Endothelial cell of umbilical vein (primary cell): Measurements from ENCODE around the gene MTAP. TPM values are rescaled to one million over a fixed set of nuclear protein-coding genes. Genes with fewer than 3 reads are reported as not detected.

Experiments
- BruUV-seq: library from RNA; stranded (reverse); fragments of 400-500 nt; replicated peaks from 2 replicates; lab custom pipeline; 2021; lab: Mats Ljungman, UMichigan
- CTCF ChIA-PET: fragments of 300-600, 350-600 bp; sonication (Branson Sonifier 250); formaldehyde crosslinking; loops from one replicate; lab custom pipeline; 2021; ENCODE audit warnings: antibody characterized with exemption, inconsistent platforms; lab: Charles Lee
- POLR2A ChIA-PET: fragments of 300-600, 350-600 bp; sonication (Branson Sonifier 250); formaldehyde crosslinking; loops from one replicate; lab custom pipeline; 2021; ENCODE audit warnings: antibody characterized with exemption, inconsistent platforms; lab: Charles Lee
- DNase-seq: peaks from one replicate; pipeline ENCODE4 v3.0.0-alpha.2; 2011; ENCODE audit warnings: low read depth, low spot score
- FAIRE-seq: peaks from 2 replicates; lab custom pipeline; 2011; peaks lifted over from hg19 to GRCh38; lab: Jason Lieb, UNC
- H2AFZ ChIP-seq: 2 replicates; pipeline ENCODE4 v1.6.0; 2012; ENCODE audit warnings: low read depth, low read length, control low read depth, inconsistent platforms
- H3K27ac ChIP-seq: 2 replicates; pipeline ENCODE4 v1.5.1; 2011; ENCODE audit warnings: low read depth, mild to moderate bottlenecking, control low read depth, low read length, moderate library complexity; ENCODE audit not compliant: insufficient read depth
- H3K27me3 ChIP-seq, 2 experiments: 2 replicates each; pipeline versions ENCODE4 v1.6.0 to v1.6.1; 2011; ENCODE audit warnings: low read length in 2 of 2, mixed read lengths in 1 of 2; ENCODE audit not compliant: control insufficient read depth in 2 of 2, insufficient read depth in 2 of 2
- H3K36me3 ChIP-seq, 2 experiments: 2 replicates in 1 of 2; 3 replicates in 1 of 2; pipeline ENCODE4 v1.5.1; 2011; ENCODE audit warnings: low read length in 2 of 2, mild to moderate bottlenecking in 1 of 2, moderate library complexity in 1 of 2; ENCODE audit not compliant: control insufficient read depth in 2 of 2, insufficient read depth in 2 of 2; ENCODE audit errors: extremely low read depth in 1 of 2
- H3K4me1 ChIP-seq: 3 replicates; pipeline ENCODE4 v1.5.1; 2011; ENCODE audit warnings: mild to moderate bottlenecking, low read length; ENCODE audit not compliant: control insufficient read depth, insufficient read depth; ENCODE audit errors: extremely low read depth
- H3K4me2 ChIP-seq: 2 replicates; pipeline ENCODE4 v1.6.1; 2011; ENCODE audit warnings: low read length, control low read depth, mixed read lengths; ENCODE audit not compliant: insufficient read depth
- H3K4me3 ChIP-seq, 3 experiments: fragments of 200-600 bp in 1 of 3; sonication (generic), shearing (Covaris generic) in 1 of 3; replicated peaks in 1 of 3; 2 replicates each; pipeline ENCODE4 v1.5.1; 2011 to 2016; ENCODE audit warnings: control low read depth in 3 of 3, low read length in 3 of 3, mild to moderate bottlenecking in 2 of 3, inconsistent platforms in 1 of 3, low read depth in 1 of 3, moderate library complexity in 1 of 3; ENCODE audit not compliant: insufficient read depth in 1 of 3
- H3K79me2 ChIP-seq: 2 replicates; pipeline ENCODE4 v1.6.0; 2012; ENCODE audit warnings: low read length, inconsistent platforms; ENCODE audit not compliant: control insufficient read depth, insufficient read depth
- H3K9ac ChIP-seq: replicated peaks from 2 replicates; pipeline ENCODE3; 2011; ENCODE audit warnings: low read length, control low read depth; ENCODE audit not compliant: insufficient read depth; ENCODE audit errors: extremely low read depth
- H3K9me1 ChIP-seq: replicated peaks from 3 replicates; pipeline ENCODE4 v1.6.0; 2011; ENCODE audit warnings: mild to moderate bottlenecking, low read length; ENCODE audit not compliant: control insufficient read depth, insufficient read depth; ENCODE audit errors: extremely low read depth
- H3K9me3 ChIP-seq: replicated peaks from 2 replicates; pipeline ENCODE4 v1.5.1; 2012; ENCODE audit warnings: low read length, inconsistent platforms; ENCODE audit not compliant: control insufficient read depth, insufficient read depth
- H4K20me1 ChIP-seq: replicated peaks from 2 replicates; pipeline ENCODE3; 2011; ENCODE audit warnings: mild to moderate bottlenecking, low read length; ENCODE audit not compliant: control insufficient read depth, insufficient read depth; ENCODE audit errors: extremely low read depth
- EZH2 ChIP-seq: IDR thresholded peaks from 2 replicates; pipeline ENCODE4 v1.6.1; 2012; ENCODE audit warnings: borderline replicate concordance, low read depth, mild to moderate bottlenecking, moderate library complexity, low read length, inconsistent platforms; ENCODE audit not compliant: severe bottlenecking
- FOS ChIP-seq: IDR thresholded peaks from 2 replicates; pipeline ENCODE4 v1.6.1; 2011; ENCODE audit warnings: mild to moderate bottlenecking, low read length, moderate library complexity, borderline replicate concordance; ENCODE audit not compliant: insufficient read depth
- GATA2 ChIP-seq: IDR thresholded peaks from 2 replicates; pipeline ENCODE4 v1.7.0; 2011; ENCODE audit warnings: low read depth, mild to moderate bottlenecking, moderate library complexity, mixed read lengths, low read length; ENCODE audit not compliant: insufficient read length, insufficient read depth
- JUN ChIP-seq: IDR thresholded peaks from 2 replicates; pipeline ENCODE4 v1.6.1; 2011; ENCODE audit warnings: borderline replicate concordance, low read depth; ENCODE audit not compliant: insufficient read length, insufficient read depth
- MYC ChIP-seq: IDR thresholded peaks from one replicate; pipeline ENCODE4 v1.6.1; 2011; ENCODE audit warnings: mild to moderate bottlenecking, low read depth, low read length
- POLR2A ChIP-seq: IDR thresholded peaks from 2 replicates; pipeline ENCODE4 v1.6.1; 2012; ENCODE audit warnings: low read depth, mild to moderate bottlenecking, control low read depth, low read length
- dilution Hi-C: fragments of 300-500 bp; cut with MboI; formaldehyde crosslinking; loops from one replicate; pipeline ENCODE4 v1.15.0; 2019; ENCODE audit warnings: low sequenced_read_pairs; ENCODE audit not compliant: extremely low pct_ligation_motif_present
- intact Hi-C: fragments of 100-400 bp; cut with micrococcal nuclease; formaldehyde crosslinking; loops from one replicate; pipeline ENCODE4 v1.10.0; 2022
- polyA plus RNA-seq, 4 experiments: library from polyadenylated mRNA; depleted of rRNA in 3 of 4; stranded (reverse) in 3 of 4; unstranded in 1 of 4; fragments of >200 nt; gene quantifications; 2 replicates each; pipeline versions ENCODE4 v1.2.1 to v1.2.3, GENCODE V29; 2011 to 2012; ENCODE audit warnings: missing spikeins in 1 of 4
- total RNA-seq: library from RNA; stranded (reverse); gene quantifications from 2 replicates; pipeline ENCODE4 v1.2.3, GENCODE V29; 2021
- TF ChIP-seq, protein P1 (sequence below): IDR thresholded peaks from 2 replicates; pipeline ENCODE4 v1.6.1; 2011; ENCODE audit not compliant: insufficient read depth, insufficient read length
- TF ChIP-seq, protein P2 (sequence below), 2 donors: IDR thresholded peaks; 1 replicate in 1 of 2; 2 replicates in 1 of 2; pipeline ENCODE4 v1.5.1; 2011; ENCODE audit warnings: low read length in 2 of 2, mild to moderate bottlenecking in 2 of 2, moderate library complexity in 2 of 2, control low read depth in 1 of 2, inconsistent platforms in 1 of 2, low read depth in 1 of 2; ENCODE audit not compliant: insufficient read depth in 1 of 2; ENCODE audit errors: extremely low read depth in 1 of 2

Gene MTAP
- total and polyA plus RNA-seq, 2 donors (not counting 3 experiments of a cell fraction or from before 2014, with no cell fraction given) = 11.3 to 55.1 TPM

DNA sequence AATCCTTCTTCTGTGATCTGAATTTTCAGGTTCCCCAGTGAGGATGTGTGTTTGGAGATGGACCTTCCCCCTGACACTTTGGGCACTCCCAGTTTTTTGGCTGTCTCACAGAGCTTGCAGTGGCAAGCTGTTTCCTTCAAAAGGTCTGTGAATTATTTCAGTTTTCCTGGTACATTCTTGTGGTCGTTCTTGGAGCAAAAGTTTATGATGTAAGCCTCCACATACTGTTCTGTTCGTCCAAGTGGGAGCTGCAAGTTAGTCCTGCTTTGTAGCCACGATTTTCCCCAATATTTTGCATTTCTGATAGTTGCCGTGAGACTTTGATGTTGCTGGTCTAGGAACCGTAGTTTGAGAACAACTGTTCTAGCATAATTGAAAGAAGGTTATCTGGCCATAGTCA lies 88.3 kb downstream of the MTAP start:
- no peaks in the 10 kb centered on the region for H3K4me1 ChIP-seq
- no peak overlapping the region for H2AFZ ChIP-seq
- no peaks in the 10 kb centered on the region for H3K27me3 ChIP-seq
- H3K9me3 ChIP-seq = no peaks in the 10 kb centered on the region
- intact Hi-C loops = loop anchor here (5.0 kb wide), 1 partner anchor 1157 kb away; no protein-coding TSS in a partner anchor
- H3K27ac ChIP-seq = no peak overlapping the region
- TF ChIP-seq, protein P1, sequence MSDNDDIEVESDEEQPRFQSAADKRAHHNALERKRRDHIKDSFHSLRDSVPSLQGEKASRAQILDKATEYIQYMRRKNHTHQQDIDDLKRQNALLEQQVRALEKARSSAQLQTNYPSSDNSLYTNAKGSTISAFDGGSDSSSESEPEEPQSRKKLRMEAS = no peak
- TF ChIP-seq GATA2 (no peak), MYC (no peak), JUN (no peak), POLR2A (no peak), EZH2 (no peak), FOS (no peak)
- TF ChIP-seq, protein P2, sequence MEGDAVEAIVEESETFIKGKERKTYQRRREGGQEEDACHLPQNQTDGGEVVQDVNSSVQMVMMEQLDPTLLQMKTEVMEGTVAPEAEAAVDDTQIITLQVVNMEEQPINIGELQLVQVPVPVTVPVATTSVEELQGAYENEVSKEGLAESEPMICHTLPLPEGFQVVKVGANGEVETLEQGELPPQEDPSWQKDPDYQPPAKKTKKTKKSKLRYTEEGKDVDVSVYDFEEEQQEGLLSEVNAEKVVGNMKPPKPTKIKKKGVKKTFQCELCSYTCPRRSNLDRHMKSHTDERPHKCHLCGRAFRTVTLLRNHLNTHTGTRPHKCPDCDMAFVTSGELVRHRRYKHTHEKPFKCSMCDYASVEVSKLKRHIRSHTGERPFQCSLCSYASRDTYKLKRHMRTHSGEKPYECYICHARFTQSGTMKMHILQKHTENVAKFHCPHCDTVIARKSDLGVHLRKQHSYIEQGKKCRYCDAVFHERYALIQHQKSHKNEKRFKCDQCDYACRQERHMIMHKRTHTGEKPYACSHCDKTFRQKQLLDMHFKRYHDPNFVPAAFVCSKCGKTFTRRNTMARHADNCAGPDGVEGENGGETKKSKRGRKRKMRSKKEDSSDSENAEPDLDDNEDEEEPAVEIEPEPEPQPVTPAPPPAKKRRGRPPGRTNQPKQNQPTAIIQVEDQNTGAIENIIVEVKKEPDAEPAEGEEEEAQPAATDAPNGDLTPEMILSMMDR (IDR thresholded peaks at IDR 0.05; ENCODE audit: extremely low read depth in 1 of 2, insufficient read depth in 1 of 2, low read depth in 1 of 2, low read length in 2 of 2) = no peak
- FAIRE-seq (no peak), DNase-seq (no peak)
- H3K9me1 ChIP-seq = no peaks in the 10 kb centered on the region
- dilution Hi-C loops = no loop called here
- ChIA-PET POLR2A (no interaction called here), CTCF (interaction anchor here (1.2 kb wide), 1 partner anchor 75 kb away, joined by 3 read pairs; no protein-coding TSS in a partner anchor)
- H3K4me3 ChIP-seq = no peak overlapping the region
- no peaks in the 10 kb centered on the region for H3K79me2 ChIP-seq
- no TSS peak for BruUV-seq
- no peaks in the 10 kb centered on the region for H4K20me1 ChIP-seq
- H3K9ac ChIP-seq = no peak overlapping the region
- H3K4me2 ChIP-seq = no peak overlapping the region
- H3K36me3 ChIP-seq = peaks cover 0 to 2% of the 10 kb centered on the region in 2 experiments
